Keratinocyte (primary cell): ENCODE results near the gene SLC39A13. TPM values are rescaled to one million over a fixed set of nuclear protein-coding genes. Genes with fewer than 3 reads are reported as not detected.

Experiments used
- DNase-seq: peaks from one replicate; pipeline ENCODE4 v3.0.0-alpha.2; 2011; ENCODE audit warnings: low read depth, missing footprints, low spot score
- FAIRE-seq: peaks from 2 replicates; lab custom pipeline; 2011; peaks lifted over from hg19 to GRCh38; lab: Jason Lieb, UNC
- H2AFZ ChIP-seq: 2 replicates; pipeline ENCODE4 v1.6.0; 2012; ENCODE audit warnings: low read length, control low read depth, inconsistent platforms; ENCODE audit not compliant: control insufficient read depth
- H3K27ac ChIP-seq: 2 replicates; pipeline ENCODE4 v1.5.1; 2011; ENCODE audit warnings: low read length; ENCODE audit not compliant: control insufficient read depth, insufficient read depth
- H3K27me3 ChIP-seq: 3 replicates; pipeline ENCODE4 v1.6.0; 2011; ENCODE audit warnings: low read length; ENCODE audit not compliant: control insufficient read depth, insufficient read depth; ENCODE audit errors: extremely low read depth
- H3K36me3 ChIP-seq, 2 experiments: 2 replicates in 1 of 2; 3 replicates in 1 of 2; pipeline ENCODE4 v1.5.1; 2011; ENCODE audit warnings: low read length in 2 of 2, mild to moderate bottlenecking in 1 of 2; ENCODE audit not compliant: control insufficient read depth in 2 of 2, insufficient read depth in 2 of 2; ENCODE audit errors: extremely low read depth in 1 of 2
- H3K4me1 ChIP-seq: 3 replicates; pipeline ENCODE4 v1.5.1; 2011; ENCODE audit warnings: low read length; ENCODE audit not compliant: control insufficient read depth, insufficient read depth; ENCODE audit errors: extremely low read depth
- H3K4me2 ChIP-seq: 3 replicates; pipeline ENCODE4 v1.6.0; 2011; ENCODE audit warnings: low read depth, low read length; ENCODE audit not compliant: control insufficient read depth, insufficient read depth; ENCODE audit errors: extremely low read depth
- H3K4me3 ChIP-seq, 3 experiments: fragments of 200-600 bp in 1 of 3; sonication (generic) in 1 of 3; 2 replicates in 2 of 3; 3 replicates in 1 of 3; pipeline ENCODE4 v1.5.1; 2011 to 2016; ENCODE audit warnings: low read length in 3 of 3, mild to moderate bottlenecking in 3 of 3, control low read depth in 2 of 3, inconsistent platforms in 1 of 3, low read depth in 1 of 3, mixed read lengths in 1 of 3, mixed run types in 1 of 3, moderate library complexity in 1 of 3; ENCODE audit not compliant: control insufficient read depth in 2 of 3, insufficient read depth in 2 of 3; ENCODE audit errors: extremely low read depth in 1 of 3
- H3K79me2 ChIP-seq: 2 replicates; pipeline ENCODE4 v1.6.0; 2012; ENCODE audit warnings: low read length; ENCODE audit not compliant: control insufficient read depth, insufficient read depth
- H3K9ac ChIP-seq: 3 replicates; pipeline ENCODE4 v1.6.0; 2011; ENCODE audit warnings: low read length; ENCODE audit not compliant: control insufficient read depth, insufficient read depth; ENCODE audit errors: extremely low read depth
- H3K9me1 ChIP-seq: 3 replicates; pipeline ENCODE4 v1.6.0; 2011; ENCODE audit warnings: low read length; ENCODE audit not compliant: control insufficient read depth, insufficient read depth; ENCODE audit errors: extremely low read depth
- H3K9me3 ChIP-seq: 2 replicates; pipeline ENCODE4 v1.5.1; 2012; ENCODE audit warnings: low read depth, low read length; ENCODE audit not compliant: control insufficient read depth
- H4K20me1 ChIP-seq: 3 replicates; pipeline ENCODE4 v1.6.0; 2011; ENCODE audit warnings: low read length; ENCODE audit not compliant: control insufficient read depth, insufficient read depth; ENCODE audit errors: extremely low read depth
- CTCF ChIP-seq, 3 experiments: IDR thresholded peaks in 1 of 3; conservative IDR thresholded peaks in 1 of 3; optimal IDR thresholded peaks in 1 of 3; 2 replicates in 2 of 3; 3 replicates in 1 of 3; pipeline versions ENCODE3 to v1.5.1; 2011; ENCODE audit warnings: low read length in 3 of 3, mild to moderate bottlenecking in 3 of 3, moderate library complexity in 2 of 3, control low read depth in 1 of 3, inconsistent platforms in 1 of 3; ENCODE audit not compliant: insufficient read depth in 2 of 3; ENCODE audit errors: extremely low read depth in 1 of 3
- EZH2 ChIP-seq: IDR thresholded peaks from one replicate; pipeline ENCODE4 v1.6.1; 2012; ENCODE audit warnings: inconsistent platforms, mild to moderate bottlenecking, low read length, moderate library complexity
- dilution Hi-C: fragments of 300-500 bp; cut with MboI; formaldehyde crosslinking; loops from one replicate; pipeline ENCODE4 v1.7.0; 2020; ENCODE audit warnings: low sequenced_read_pairs; ENCODE audit not compliant: extremely low pct_ligation_motif_present
- polyA plus RNA-seq, 5 experiments: library from polyadenylated mRNA; depleted of rRNA in 3 of 5; stranded (reverse) in 3 of 5; stranded (forward) in 1 of 5; unstranded in 1 of 5; fragments of >200 nt; gene quantifications; 1 replicate in 1 of 5; 2 replicates in 3 of 5; 3 replicates in 1 of 5; pipeline versions ENCODE4 v1.2.1 to v1.2.3, GENCODE V29; 2011 to 2012; ENCODE audit warnings: missing spikeins in 2 of 5, low read depth in 1 of 5, low replicate concordance in 1 of 5

The SLC39A13 gene
- polyA plus RNA-seq, 1 donor (not counting 4 experiments of a cell fraction or from before 2014, with no cell fraction given) = 35.3 TPM

- Histone ChIP-seq H3K4me1 (peaks cover 6% of the 10 kb centered on the region), H3K4me3 (no peak overlapping the region), H3K27ac (no peak overlapping the region), H3K79me2 (no peaks in the 10 kb centered on the region), H4K20me1 (no peaks in the 10 kb centered on the region), H3K9ac (no peak overlapping the region), H2AFZ (no peak overlapping the region), H3K4me2 (no peak overlapping the region), H3K9me1 (no peaks in the 10 kb centered on the region), H3K9me3 (no peaks in the 10 kb centered on the region), H3K27me3 (no peaks in the 10 kb centered on the region), H3K36me3 (no peaks in the 10 kb centered on the region)
- DNase-seq (no peak), FAIRE-seq (no peak)
- dilution Hi-C loops = no loop called here
- TF ChIP-seq CTCF (optimal IDR thresholded peaks at IDR 0.05 in 1 of 3, IDR thresholded peaks at IDR 0.05 in 1 of 3, conservative IDR thresholded peaks at IDR 0.05 in 1 of 3; ENCODE audit: extremely low read depth in 1 of 3, insufficient read depth in 2 of 3, low read length in 3 of 3) (no peak), EZH2 (no peak)
These were observed 30.8 kb upstream of the SLC39A13 start for GRCh38 chr11:47377571-47378009.

DNA sequence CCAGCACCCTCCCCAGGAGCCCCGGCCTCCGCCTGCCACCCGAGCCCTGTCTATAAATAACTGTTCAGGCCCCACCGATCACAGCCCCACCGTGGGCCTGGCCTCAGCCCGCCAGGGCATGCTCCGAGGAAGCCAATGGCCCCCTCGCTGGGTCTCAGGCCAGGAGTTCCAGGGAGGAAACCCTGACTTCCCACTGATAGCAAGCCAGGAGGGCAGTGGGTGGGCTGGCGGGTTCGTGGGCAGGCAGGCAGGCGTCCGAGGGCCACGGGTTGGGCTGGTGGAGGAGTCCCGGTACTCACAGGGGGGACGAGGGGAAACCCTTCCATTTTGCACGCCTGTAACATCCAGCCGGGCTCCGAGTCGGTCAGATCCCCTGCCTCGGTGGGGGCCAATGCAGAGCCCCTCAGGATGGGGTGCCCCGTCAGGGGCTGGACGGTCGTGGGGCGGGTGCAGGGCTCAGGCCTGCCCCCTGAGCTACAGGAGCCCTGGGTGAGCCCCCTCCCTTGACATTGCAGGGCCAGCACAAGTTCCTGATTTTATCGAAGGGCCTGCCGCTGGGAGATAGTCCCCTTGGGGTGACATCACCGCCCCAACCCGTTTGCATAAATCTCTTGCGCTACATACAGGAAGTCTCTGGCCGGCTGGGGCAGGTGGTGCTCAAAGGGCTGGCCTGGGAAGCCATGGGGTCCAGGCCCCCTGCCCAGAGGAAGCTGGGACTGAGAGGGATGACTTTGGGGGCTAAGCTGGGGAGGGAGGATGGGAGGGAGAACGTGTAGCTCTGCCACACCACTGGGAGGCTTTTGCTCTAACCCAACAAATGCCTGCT is 30.2 kb upstream of the SLC39A13 start, which contains the start of gene SPI1:
Gene SPI1 (minus strand): TSS at position 538 of the 826 bp plus-strand sequence. CDS start 194 bp downstream, at position 344.
- no peak within 1 kb of the TSS for H2AFZ ChIP-seq
- no peaks in the 10 kb centered on the region for H3K36me3 ChIP-seq
- no peak within 1 kb of the TSS for H3K9ac ChIP-seq
- FAIRE-seq = no peak
- H3K4me2 ChIP-seq = no peak within 1 kb of the TSS
- H3K4me3 ChIP-seq = no peak within 1 kb of the TSS
- H3K9me3 ChIP-seq = no peaks in the 10 kb centered on the region
- no peak within 1 kb of the TSS for H3K27ac ChIP-seq
- H3K27me3 ChIP-seq = no peaks in the 10 kb centered on the region
- H3K9me1 ChIP-seq = no peaks in the 10 kb centered on the region
- dilution Hi-C loops = no loop called here
- no peaks in the 10 kb centered on the region for H4K20me1 ChIP-seq
- H3K4me1 ChIP-seq = peaks cover 6% of the 10 kb centered on the region
- no peaks in the 10 kb centered on the region for H3K79me2 ChIP-seq
- no peak for DNase-seq
- TF ChIP-seq CTCF (optimal IDR thresholded peaks at IDR 0.05 in 1 of 3, IDR thresholded peaks at IDR 0.05 in 1 of 3, conservative IDR thresholded peaks at IDR 0.05 in 1 of 3; ENCODE audit: extremely low read depth in 1 of 3, insufficient read depth in 2 of 3, low read length in 3 of 3) (no peak), EZH2 (no peak)
